Astrocyte (in vitro differentiated cells and primary cell): Measurements from ENCODE around the gene KLK13. TPM values are rescaled to one million over a fixed set of nuclear protein-coding genes. Genes with fewer than 3 reads are reported as not detected.

ENCODE experiments used
- DNase-seq: peaks from one replicate; pipeline ENCODE4 v3.0.0-alpha.2; 2010; ENCODE audit warnings: low read depth
- FAIRE-seq: peaks from 2 replicates; lab custom pipeline; 2011; peaks lifted over from hg19 to GRCh38; lab: Jason Lieb, UNC
- H2AFZ ChIP-seq: 2 replicates; pipeline ENCODE4 v1.6.0; 2012; ENCODE audit warnings: low read depth, low read length, inconsistent platforms
- H3K27ac ChIP-seq: 2 replicates; pipeline ENCODE4 v1.5.1; 2011; ENCODE audit warnings: low read depth, low read length, inconsistent platforms
- H3K27me3 ChIP-seq: 2 replicates; pipeline ENCODE4 v1.6.0; 2011; ENCODE audit warnings: low read length, inconsistent platforms; ENCODE audit not compliant: insufficient read depth
- H3K36me3 ChIP-seq: 2 replicates; pipeline ENCODE4 v1.5.1; 2011; ENCODE audit warnings: low read length, inconsistent platforms; ENCODE audit not compliant: insufficient read depth
- H3K4me1 ChIP-seq: 2 replicates; pipeline ENCODE4 v1.5.1; 2011; ENCODE audit warnings: low read length, inconsistent platforms; ENCODE audit not compliant: insufficient read depth
- H3K4me2 ChIP-seq: 2 replicates; pipeline ENCODE4 v1.6.0; 2012; ENCODE audit warnings: low read length, inconsistent platforms
- H3K4me3 ChIP-seq: 2 replicates; pipeline ENCODE4 v1.5.1; 2011; ENCODE audit warnings: low read depth, mild to moderate bottlenecking, low read length, inconsistent platforms; ENCODE audit not compliant: insufficient read depth
- H3K79me2 ChIP-seq: 2 replicates; pipeline ENCODE4 v1.6.0; 2012; ENCODE audit warnings: mild to moderate bottlenecking, low read length, inconsistent platforms; ENCODE audit not compliant: insufficient read depth
- H3K9ac ChIP-seq: 2 replicates; pipeline ENCODE4 v1.6.0; 2012; ENCODE audit warnings: mild to moderate bottlenecking, low read length, inconsistent platforms
- H3K9me3 ChIP-seq: 2 replicates; pipeline ENCODE4 v1.5.1; 2012; ENCODE audit warnings: low read depth, mild to moderate bottlenecking, low read length, inconsistent platforms; ENCODE audit not compliant: insufficient read depth
- H4K20me1 ChIP-seq: 2 replicates; pipeline ENCODE4 v1.6.0; 2012; ENCODE audit warnings: low read length, inconsistent platforms; ENCODE audit not compliant: insufficient read depth
- H3K27ac Mint-ChIP-seq: one replicate; pipeline ENCODE4 v1.8.0; 2021; ENCODE audit warnings: mild to moderate bottlenecking, mixed read lengths; ENCODE audit not compliant: unreplicated experiment
- H3K27me3 Mint-ChIP-seq: one replicate; pipeline ENCODE4 v1.8.0; 2021; ENCODE audit warnings: low read depth, mixed read lengths; ENCODE audit not compliant: unreplicated experiment
- H3K36me3 Mint-ChIP-seq: one replicate; pipeline ENCODE4 v1.8.0; 2021; ENCODE audit warnings: low read depth, mixed read lengths; ENCODE audit not compliant: unreplicated experiment
- H3K4me1 Mint-ChIP-seq: one replicate; pipeline ENCODE4 v1.8.0; 2021; ENCODE audit warnings: low read depth, mixed read lengths; ENCODE audit not compliant: unreplicated experiment
- H3K4me3 Mint-ChIP-seq: one replicate; pipeline ENCODE4 v1.8.0; 2021; ENCODE audit warnings: mild to moderate bottlenecking, moderate library complexity, mixed read lengths; ENCODE audit not compliant: unreplicated experiment
- H3K9me3 Mint-ChIP-seq: one replicate; pipeline ENCODE4 v1.8.0; 2021; ENCODE audit warnings: mild to moderate bottlenecking, mixed read lengths; ENCODE audit not compliant: unreplicated experiment
- CTCF ChIP-seq: IDR thresholded peaks from 2 replicates; pipeline ENCODE4 v1.5.1; 2011; ENCODE audit warnings: low read depth, mild to moderate bottlenecking, inconsistent platforms, low read length, moderate library complexity; ENCODE audit not compliant: insufficient read depth
- EZH2 ChIP-seq: IDR thresholded peaks from 2 replicates; pipeline ENCODE4 v1.6.1; 2012; ENCODE audit warnings: mild to moderate bottlenecking, low read length, inconsistent platforms; ENCODE audit not compliant: insufficient read depth
- total RNA-seq: library from RNA; stranded (reverse); gene quantifications from 2 replicates; pipeline ENCODE4 v1.2.1, GENCODE V29; 2021

The KLK13 gene
- total RNA-seq, 1 donor from 2014 or later: 0.32 TPM

DNA sequence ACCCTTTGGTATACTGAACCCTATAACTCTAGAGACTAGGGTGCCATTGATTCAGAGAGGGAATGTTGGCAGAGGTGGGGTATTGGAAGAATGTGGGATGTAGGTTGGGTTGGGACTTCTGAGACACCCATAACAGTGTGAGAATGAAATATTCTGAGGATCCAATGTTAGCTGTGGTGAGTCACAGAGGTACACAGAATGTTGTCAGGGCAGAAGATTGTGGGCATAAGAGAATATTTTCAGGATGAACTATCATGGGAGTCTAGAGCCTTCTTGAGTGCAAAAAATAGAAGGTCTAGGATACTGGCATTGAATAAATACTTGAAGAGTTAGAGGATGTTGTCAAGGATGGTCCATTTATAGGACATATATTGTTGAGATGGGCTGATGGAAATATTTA, 9.0 kb downstream of the KLK13 start:
- no peak for FAIRE-seq
- H3K27me3 ChIP-seq: no peaks in the 10 kb centered on the region

DNA sequence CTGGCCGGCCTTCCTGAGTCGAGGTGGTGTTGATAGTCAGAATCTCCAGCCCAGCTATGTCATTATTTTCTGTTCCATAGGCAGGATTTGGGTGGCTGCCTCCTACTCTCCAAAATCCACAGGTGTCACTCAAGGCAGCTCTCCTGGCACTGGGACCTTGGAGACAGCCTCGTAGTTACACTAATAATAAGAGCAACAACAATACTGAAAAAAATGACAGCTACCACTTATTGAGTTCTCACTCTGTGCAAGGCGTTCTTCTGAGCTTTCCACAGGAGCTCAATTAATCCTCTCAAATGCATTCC, 17.9 kb downstream of the KLK13 start:
- TF ChIP-seq CTCF (no peak), EZH2 (no peak)
- no peak overlapping the region for H3K4me3 Mint-ChIP-seq
- no peaks in the 10 kb centered on the region for H4K20me1 ChIP-seq
- H3K9ac ChIP-seq: no peak overlapping the region
- H3K27ac ChIP-seq: no peak overlapping the region
- H3K4me1 ChIP-seq: no peaks in the 10 kb centered on the region
- H3K36me3 ChIP-seq: no peaks in the 10 kb centered on the region
- no peaks in the 10 kb centered on the region for H3K27me3 ChIP-seq
- no peaks in the 10 kb centered on the region for H3K4me1 Mint-ChIP-seq
- no peak overlapping the region for H3K4me2 ChIP-seq
- DNase-seq: no peak
- no peaks in the 10 kb centered on the region for H3K9me3 ChIP-seq
- no peak overlapping the region for H3K4me3 ChIP-seq
- no peak overlapping the region for H3K27ac Mint-ChIP-seq
- H3K79me2 ChIP-seq: no peaks in the 10 kb centered on the region
- FAIRE-seq: no peak
- no peak overlapping the region for H2AFZ ChIP-seq
- no peaks in the 10 kb centered on the region for H3K9me3 Mint-ChIP-seq
- peaks cover 5% of the 10 kb centered on the region for H3K27me3 Mint-ChIP-seq
- H3K36me3 Mint-ChIP-seq: no peaks in the 10 kb centered on the region

More for the DNA sequence above, 9.0 kb downstream of the KLK13 start:
- Mint-ChIP-seq H3K27ac (no peak overlapping the region), H3K4me3 (no peak overlapping the region), H3K27me3 (peaks cover 27% of the 10 kb centered on the region), H3K9me3 (peaks cover 4% of the 10 kb centered on the region), H3K4me1 (no peaks in the 10 kb centered on the region), H3K36me3 (no peaks in the 10 kb centered on the region)
- H3K4me2 ChIP-seq: no peak overlapping the region
- no peak for TF ChIP-seq EZH2
- TF ChIP-seq CTCF: no peak
- no peaks in the 10 kb centered on the region for H3K4me1 ChIP-seq
- H3K27ac ChIP-seq: no peak overlapping the region
- no peaks in the 10 kb centered on the region for H3K36me3 ChIP-seq
- H2AFZ ChIP-seq: no peak overlapping the region
- H3K9ac ChIP-seq: no peak overlapping the region
- H4K20me1 ChIP-seq: no peaks in the 10 kb centered on the region
- H3K4me3 ChIP-seq: no peak overlapping the region
- no peaks in the 10 kb centered on the region for H3K79me2 ChIP-seq
- no peaks in the 10 kb centered on the region for H3K9me3 ChIP-seq
- no peak for DNase-seq

- Histone ChIP-seq H4K20me1 (no peaks in the 10 kb centered on the region), H3K4me3 (no peak overlapping the region), H3K4me2 (no peak overlapping the region), H2AFZ (no peak overlapping the region), H3K9me3 (no peaks in the 10 kb centered on the region), H3K4me1 (no peaks in the 10 kb centered on the region), H3K79me2 (no peaks in the 10 kb centered on the region), H3K9ac (no peak overlapping the region), H3K27ac (no peak overlapping the region), H3K36me3 (no peaks in the 10 kb centered on the region), H3K27me3 (no peaks in the 10 kb centered on the region)
- Mint-ChIP-seq H3K27ac (no peak overlapping the region), H3K27me3 (peaks cover 5% of the 10 kb centered on the region), H3K4me3 (no peak overlapping the region), H3K9me3 (no peaks in the 10 kb centered on the region), H3K36me3 (no peaks in the 10 kb centered on the region), H3K4me1 (no peaks in the 10 kb centered on the region)
- no peak for TF ChIP-seq CTCF
- no peak for TF ChIP-seq EZH2
- no peak for DNase-seq
- no peak for FAIRE-seq
Observed at GRCh38 chr19:51044327-51044726, 20.6 kb downstream of the KLK13 start.
